Skeletal muscle satellite cell (primary cell): Measurements from ENCODE around the gene KIF21B. TPM values are rescaled to one million over a fixed set of nuclear protein-coding genes. Genes with fewer than 3 reads are reported as not detected.

Experiments
- H3K27me3 ChIP-seq: 2 replicates; pipeline ENCODE4 v1.7.0; 2013; ENCODE audit warnings: low read length; ENCODE audit not compliant: control insufficient read depth, insufficient read depth
- H3K36me3 ChIP-seq: 2 replicates; pipeline ENCODE4 v1.7.0; 2013; ENCODE audit warnings: mild to moderate bottlenecking, control low read depth, low read length; ENCODE audit not compliant: insufficient read depth
- H3K4me1 ChIP-seq: 2 replicates; pipeline ENCODE4 v1.7.0; 2013; ENCODE audit warnings: low read length; ENCODE audit not compliant: control insufficient read depth, insufficient read depth
- H3K4me2 ChIP-seq: 2 replicates; pipeline ENCODE4 v1.7.0; 2013; ENCODE audit warnings: mild to moderate bottlenecking, low read length
- H3K4me3 ChIP-seq: 2 replicates; pipeline ENCODE4 v1.7.0; 2013; ENCODE audit warnings: low read length
- H3K9ac ChIP-seq: 2 replicates; pipeline ENCODE4 v1.7.0; 2013; ENCODE audit warnings: mild to moderate bottlenecking, low read depth, low read length, moderate library complexity
- H3K9me3 ChIP-seq: replicated peaks from 2 replicates; pipeline ENCODE4 v1.7.0; 2013; ENCODE audit warnings: mild to moderate bottlenecking, control low read depth, low read length
- total RNA-seq: library from RNA; depleted of rRNA; stranded (reverse); fragments of >200 nt; gene quantifications from 2 replicates; pipeline ENCODE4 v1.2.3, GENCODE V29; 2012; rRNA removed

KIF21B gene, protein sequence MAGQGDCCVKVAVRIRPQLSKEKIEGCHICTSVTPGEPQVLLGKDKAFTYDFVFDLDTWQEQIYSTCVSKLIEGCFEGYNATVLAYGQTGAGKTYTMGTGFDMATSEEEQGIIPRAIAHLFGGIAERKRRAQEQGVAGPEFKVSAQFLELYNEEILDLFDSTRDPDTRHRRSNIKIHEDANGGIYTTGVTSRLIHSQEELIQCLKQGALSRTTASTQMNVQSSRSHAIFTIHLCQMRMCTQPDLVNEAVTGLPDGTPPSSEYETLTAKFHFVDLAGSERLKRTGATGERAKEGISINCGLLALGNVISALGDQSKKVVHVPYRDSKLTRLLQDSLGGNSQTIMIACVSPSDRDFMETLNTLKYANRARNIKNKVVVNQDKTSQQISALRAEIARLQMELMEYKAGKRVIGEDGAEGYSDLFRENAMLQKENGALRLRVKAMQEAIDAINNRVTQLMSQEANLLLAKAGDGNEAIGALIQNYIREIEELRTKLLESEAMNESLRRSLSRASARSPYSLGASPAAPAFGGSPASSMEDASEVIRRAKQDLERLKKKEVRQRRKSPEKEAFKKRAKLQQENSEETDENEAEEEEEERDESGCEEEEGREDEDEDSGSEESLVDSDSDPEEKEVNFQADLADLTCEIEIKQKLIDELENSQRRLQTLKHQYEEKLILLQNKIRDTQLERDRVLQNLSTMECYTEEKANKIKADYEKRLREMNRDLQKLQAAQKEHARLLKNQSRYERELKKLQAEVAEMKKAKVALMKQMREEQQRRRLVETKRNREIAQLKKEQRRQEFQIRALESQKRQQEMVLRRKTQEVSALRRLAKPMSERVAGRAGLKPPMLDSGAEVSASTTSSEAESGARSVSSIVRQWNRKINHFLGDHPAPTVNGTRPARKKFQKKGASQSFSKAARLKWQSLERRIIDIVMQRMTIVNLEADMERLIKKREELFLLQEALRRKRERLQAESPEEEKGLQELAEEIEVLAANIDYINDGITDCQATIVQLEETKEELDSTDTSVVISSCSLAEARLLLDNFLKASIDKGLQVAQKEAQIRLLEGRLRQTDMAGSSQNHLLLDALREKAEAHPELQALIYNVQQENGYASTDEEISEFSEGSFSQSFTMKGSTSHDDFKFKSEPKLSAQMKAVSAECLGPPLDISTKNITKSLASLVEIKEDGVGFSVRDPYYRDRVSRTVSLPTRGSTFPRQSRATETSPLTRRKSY (N-terminal part only)
- total RNA-seq: under 0.01 and 0.22 TPM in 2 replicates

- H3K4me1 ChIP-seq: no peaks in the 10 kb centered on the region
These were observed at the start of gene KIF21B for GRCh38 chr1:201023517-201023902. KIF21B (minus strand) TSS chr1:201023714; CDS start chr1:201023383, 331 bp downstream.

GRCh38 chr1:201072922-201073321, 49.4 kb upstream of the KIF21B start:
- Histone ChIP-seq H3K36me3 (no peaks in the 10 kb centered on the region), H3K4me3 (no peak overlapping the region), H3K27me3 (peaks cover 84% of the 10 kb centered on the region), H3K9ac (no peak overlapping the region), H3K9me3 (no peaks in the 10 kb centered on the region), H3K4me2 (no peak overlapping the region), H3K4me1 (no peaks in the 10 kb centered on the region)

More at GRCh38 chr1:201023517-201023902, at the start of gene KIF21B:
- Histone ChIP-seq H3K4me2 (peak within 1 kb of the TSS; percentile 75), H3K36me3 (no peaks in the 10 kb centered on the region), H3K27me3 (peaks cover 65% of the 10 kb centered on the region), H3K9me3 (no peaks in the 10 kb centered on the region), H3K4me3 (peak within 1 kb of the TSS; percentile 57), H3K9ac (no peak within 1 kb of the TSS)

- H3K4me2 ChIP-seq: no peak overlapping the region
- H3K4me3 ChIP-seq: no peak overlapping the region
These were observed 48.6 kb upstream of the KIF21B start for GRCh38 chr1:201072149-201072548.

DNA sequence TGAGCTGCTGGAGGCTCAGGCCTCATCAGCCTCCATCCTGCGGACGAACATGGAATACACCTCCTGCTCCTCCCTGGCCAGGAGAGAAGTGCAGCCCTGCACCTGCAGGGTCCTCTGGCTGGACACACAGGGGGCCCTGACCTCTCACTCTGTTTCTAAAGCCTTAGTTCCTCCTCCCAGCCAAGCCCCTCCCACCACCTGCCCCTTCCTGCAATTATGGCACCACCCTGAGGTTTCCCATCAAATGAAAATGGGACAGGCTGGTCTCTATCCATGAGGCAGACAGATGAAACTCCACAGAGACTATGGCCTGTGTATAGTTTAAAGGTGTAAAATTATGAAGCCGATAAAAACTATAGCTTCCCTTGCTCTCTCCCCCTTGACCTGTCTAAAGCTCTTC, 46.1 kb upstream of the KIF21B start:
- Histone ChIP-seq H3K27me3 (peaks cover 82% of the 10 kb centered on the region), H3K9ac (no peak overlapping the region), H3K4me2 (no peak overlapping the region), H3K4me1 (no peaks in the 10 kb centered on the region), H3K36me3 (no peaks in the 10 kb centered on the region), H3K4me3 (no peak overlapping the region), H3K9me3 (no peaks in the 10 kb centered on the region)

More at GRCh38 chr1:201072149-201072548, 48.6 kb upstream of the KIF21B start:
- H3K27me3 ChIP-seq: peaks cover 84% of the 10 kb centered on the region
- H3K9me3 ChIP-seq: no peaks in the 10 kb centered on the region
- no peak overlapping the region for H3K9ac ChIP-seq
- no peaks in the 10 kb centered on the region for H3K4me1 ChIP-seq
- H3K36me3 ChIP-seq: no peaks in the 10 kb centered on the region

DNA sequence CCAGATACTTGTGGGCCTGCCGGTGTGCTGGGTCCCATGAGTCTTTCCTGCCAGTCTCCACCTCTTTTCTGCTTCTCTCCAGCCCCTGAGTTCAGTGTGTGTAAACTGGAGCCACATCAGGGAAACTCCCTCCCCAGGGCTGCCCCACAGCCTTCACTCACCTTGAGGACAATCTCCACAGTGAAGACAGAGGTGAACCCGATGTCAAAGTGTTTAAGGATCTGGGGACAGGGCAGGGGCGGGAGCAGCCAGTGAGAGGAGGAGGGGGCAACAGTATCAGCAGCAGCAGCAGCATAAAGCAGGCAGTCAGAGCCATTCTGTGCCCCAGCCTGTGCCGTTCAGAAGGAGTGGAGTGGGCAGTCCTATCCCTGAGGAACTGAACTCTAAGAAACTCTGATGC, 45.5 kb upstream of the KIF21B start:
- peaks cover 83% of the 10 kb centered on the region for H3K27me3 ChIP-seq
- no peak overlapping the region for H3K4me2 ChIP-seq
- H3K9ac ChIP-seq: no peak overlapping the region
- H3K4me3 ChIP-seq: no peak overlapping the region
- H3K4me1 ChIP-seq: no peaks in the 10 kb centered on the region
- H3K36me3 ChIP-seq: no peaks in the 10 kb centered on the region
- no peaks in the 10 kb centered on the region for H3K9me3 ChIP-seq

DNA sequence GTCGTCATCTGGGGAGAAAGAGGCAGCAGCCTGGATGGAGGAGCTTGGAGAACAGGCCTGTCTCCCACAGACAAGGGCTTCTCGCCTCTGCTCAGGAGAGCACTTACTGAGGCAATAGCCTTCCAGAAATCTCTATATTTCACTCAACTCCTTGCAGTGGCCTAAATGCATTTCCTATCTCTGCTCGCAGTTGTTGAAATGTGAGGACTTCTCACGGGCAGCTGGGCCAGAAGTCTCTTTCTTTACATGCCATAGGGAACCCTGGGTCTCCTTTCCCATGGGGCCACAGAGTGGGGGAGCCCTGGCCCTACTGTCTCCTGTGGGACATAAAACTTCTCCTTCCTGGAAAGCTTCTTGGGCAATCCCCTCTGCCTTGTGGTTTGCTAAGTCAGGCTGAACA, 43.5 kb upstream of the KIF21B start:
- Histone ChIP-seq H3K9me3 (no peaks in the 10 kb centered on the region), H3K27me3 (peaks cover 79% of the 10 kb centered on the region), H3K4me3 (no peak overlapping the region), H3K9ac (no peak overlapping the region), H3K4me2 (no peak overlapping the region), H3K4me1 (no peaks in the 10 kb centered on the region), H3K36me3 (no peaks in the 10 kb centered on the region)

- Histone ChIP-seq H3K4me3 (no peak overlapping the region), H3K9me3 (no peaks in the 10 kb centered on the region), H3K27me3 (peaks cover 77% of the 10 kb centered on the region), H3K9ac (no peak overlapping the region), H3K36me3 (no peaks in the 10 kb centered on the region), H3K4me2 (no peak overlapping the region), H3K4me1 (no peaks in the 10 kb centered on the region)
These were observed 42.2 kb upstream of the KIF21B start for GRCh38 chr1:201065686-201066085.

DNA sequence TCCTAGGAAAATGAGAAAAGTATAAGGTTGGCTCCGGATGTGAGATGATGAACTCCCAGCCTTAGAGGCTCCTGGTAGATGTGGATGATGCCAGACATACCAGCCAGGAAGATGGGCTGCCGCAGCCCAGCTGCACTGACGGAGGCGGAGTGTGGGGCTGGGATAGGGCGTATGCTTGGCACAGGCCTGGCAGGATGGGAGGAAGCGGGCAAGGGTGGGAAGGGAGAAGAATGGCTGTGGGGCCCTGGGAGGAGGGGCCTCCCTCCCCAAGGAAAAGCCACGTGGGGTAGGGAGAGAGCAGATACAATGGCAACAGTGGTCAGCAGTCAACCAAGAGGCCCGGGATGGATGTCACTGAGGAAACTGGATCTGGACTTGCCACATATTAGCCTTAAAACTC, 41.3 kb upstream of the KIF21B start:
- Histone ChIP-seq H3K4me2 (no peak overlapping the region), H3K4me3 (no peak overlapping the region), H3K4me1 (no peaks in the 10 kb centered on the region), H3K36me3 (no peaks in the 10 kb centered on the region), H3K27me3 (peaks cover 77% of the 10 kb centered on the region), H3K9ac (no peak overlapping the region), H3K9me3 (no peaks in the 10 kb centered on the region)

DNA sequence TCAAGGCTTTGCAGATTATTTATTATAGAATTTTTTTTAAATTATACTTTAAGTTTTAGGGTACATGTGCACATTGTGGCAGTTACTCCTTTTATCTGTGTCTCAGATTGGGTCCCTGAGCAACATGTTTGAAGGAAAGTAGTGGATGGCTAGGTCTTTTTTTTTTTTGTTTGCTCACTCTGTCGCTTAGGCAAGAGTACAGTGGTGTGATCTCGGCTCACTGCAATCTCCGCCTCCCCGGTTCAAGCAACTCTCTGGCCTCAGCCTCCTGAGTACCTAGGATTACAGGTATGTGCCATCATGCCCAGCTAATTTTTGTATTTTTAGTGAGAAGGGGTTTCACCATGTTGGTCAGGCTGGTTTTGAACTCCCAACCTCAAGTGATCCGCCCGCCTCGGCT, 39.6 kb upstream of the KIF21B start:
- Histone ChIP-seq H3K4me1 (no peaks in the 10 kb centered on the region), H3K27me3 (peaks cover 82% of the 10 kb centered on the region), H3K4me2 (no peak overlapping the region), H3K9me3 (no peaks in the 10 kb centered on the region), H3K4me3 (no peak overlapping the region), H3K36me3 (no peaks in the 10 kb centered on the region), H3K9ac (no peak overlapping the region)

DNA sequence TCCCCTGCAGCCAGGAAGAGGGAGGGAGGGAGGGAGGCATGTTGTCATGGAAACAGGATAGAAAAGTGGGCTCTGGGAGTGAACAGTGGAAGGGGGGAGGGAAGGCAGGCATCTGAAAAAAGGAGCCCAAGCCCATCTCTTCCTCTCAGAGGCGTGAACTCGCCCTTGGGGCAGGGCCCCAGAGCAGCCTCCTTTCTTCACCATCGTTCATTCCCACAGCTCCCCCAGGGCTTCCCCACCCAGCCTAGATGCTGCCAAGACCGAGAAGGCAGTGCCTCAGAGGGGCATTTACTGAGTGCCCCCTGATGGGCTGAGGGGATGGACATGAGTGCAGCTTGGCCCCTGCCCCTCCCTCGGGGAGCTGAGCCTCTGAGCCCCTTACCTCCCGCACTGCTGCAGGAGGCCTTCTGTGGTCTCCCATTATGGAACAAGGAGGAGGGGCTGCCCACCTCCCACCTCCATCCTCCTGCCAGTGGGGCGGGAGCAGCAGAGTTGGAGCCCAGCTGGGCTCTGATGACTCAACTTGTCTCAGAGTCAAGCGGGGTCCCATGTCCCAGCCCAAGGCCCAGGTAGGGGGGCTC, 39.1 kb upstream of the KIF21B start:
- Histone ChIP-seq H3K4me3 (no peak overlapping the region), H3K36me3 (no peaks in the 10 kb centered on the region), H3K9me3 (no peaks in the 10 kb centered on the region), H3K4me2 (no peak overlapping the region), H3K9ac (no peak overlapping the region), H3K4me1 (no peaks in the 10 kb centered on the region), H3K27me3 (peaks cover 82% of the 10 kb centered on the region)

DNA sequence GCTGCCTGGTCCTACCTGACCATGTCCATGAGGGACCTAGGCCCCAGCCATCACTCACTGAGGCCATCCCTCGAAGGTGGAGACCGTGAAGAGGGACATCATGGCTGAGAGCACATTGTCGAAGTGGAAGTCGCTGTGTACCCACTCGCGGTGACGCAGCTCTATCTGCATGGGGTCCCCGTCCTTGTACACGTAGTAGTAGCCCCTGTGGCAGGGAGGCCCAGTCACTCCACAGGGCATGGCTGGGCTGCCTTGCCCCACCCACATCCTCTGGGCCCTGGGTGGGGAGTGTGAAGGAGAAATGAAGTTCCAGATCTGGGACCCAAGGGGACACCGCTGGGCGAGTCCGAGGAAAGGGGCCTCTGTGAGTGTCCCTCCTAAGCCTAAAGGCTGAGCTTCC, 38.4 kb upstream of the KIF21B start:
- H3K9ac ChIP-seq: no peak overlapping the region
- no peak overlapping the region for H3K4me2 ChIP-seq
- H3K4me1 ChIP-seq: no peaks in the 10 kb centered on the region
- no peaks in the 10 kb centered on the region for H3K9me3 ChIP-seq
- H3K27me3 ChIP-seq: peaks cover 81% of the 10 kb centered on the region
- H3K4me3 ChIP-seq: no peak overlapping the region
- no peaks in the 10 kb centered on the region for H3K36me3 ChIP-seq
